A673 (cell line): ENCODE data around the gene TP53TG3C. TPM values are rescaled to one million over a fixed set of nuclear protein-coding genes. Genes with fewer than 3 reads are reported as not detected.
"Not testable (repeated sequence)": the region's sequence is repeated elsewhere in the genome, so short reads cannot be mapped to it uniquely, and the experiment has no call there.

ENCODE experiments used
- Bru-seq: library from RNA; stranded (reverse); fragments of 400-500 nt; gene quantifications from one replicate; lab custom pipeline; 2021; lab: Mats Ljungman, UMichigan
- BruChase-seq, 2 experiments: library from RNA; stranded (reverse); fragments of 400-500 nt; gene quantifications; one replicate each; lab custom pipeline; 2021; lab: Mats Ljungman, UMichigan
- BruUV-seq: library from RNA; stranded (reverse); fragments of 400-500 nt; replicated peaks from 2 replicates; lab custom pipeline; 2021; lab: Mats Ljungman, UMichigan
- CTCF ChIA-PET: fragments of 300-600 bp; sonication (Branson Sonifier 250); formaldehyde crosslinking; loops from one replicate; lab custom pipeline; 2022; ENCODE audit warnings: antibody characterized with exemption; lab: Charles Lee
- POLR2A ChIA-PET: fragments of 300-600 bp; sonication (Branson Sonifier 250); formaldehyde crosslinking; loops from one replicate; lab custom pipeline; 2022; ENCODE audit warnings: antibody characterized with exemption; ENCODE audit not compliant: low non-redundant PET; lab: Charles Lee
- DNase-seq: peaks from one replicate; pipeline ENCODE4 v3.0.0-alpha.2; 2015; ENCODE audit warnings: low spot score
- H3K27ac ChIP-seq: fragments of 200-600 bp; sonication (generic); 2 replicates; pipeline ENCODE4 v1.5.1; 2016; ENCODE audit warnings: mixed run types, low read depth, mild to moderate bottlenecking, mixed read lengths, antibody characterized with exemption, low read length; ENCODE audit not compliant: poor library complexity, severe bottlenecking
- H3K27me3 ChIP-seq: fragments of 200-600 bp; sonication (generic); replicated peaks from 2 replicates; pipeline ENCODE4 v1.6.1; 2017; ENCODE audit warnings: mixed run types, low read depth, mild to moderate bottlenecking, mixed read lengths, antibody characterized with exemption, low read length; ENCODE audit not compliant: insufficient read depth, poor library complexity
- H3K36me3 ChIP-seq: fragments of 200-600 bp; sonication (generic); 2 replicates; pipeline ENCODE4 v1.6.1; 2016; ENCODE audit warnings: mixed run types, mild to moderate bottlenecking, mixed read lengths, antibody characterized with exemption, low read length; ENCODE audit not compliant: insufficient read depth, poor library complexity, severe bottlenecking
- H3K4me1 ChIP-seq: fragments of 200-600 bp; sonication (generic); 2 replicates; pipeline ENCODE4 v1.6.1; 2017; ENCODE audit warnings: mixed run types, mild to moderate bottlenecking, mixed read lengths, antibody characterized with exemption, low read length; ENCODE audit not compliant: insufficient read depth, poor library complexity, severe bottlenecking
- H3K4me3 ChIP-seq: fragments of 200-600 bp; sonication (generic); 2 replicates; pipeline ENCODE4 v1.5.1; 2016; ENCODE audit warnings: low read depth, mixed run types, mild to moderate bottlenecking, mixed read lengths, low read length; ENCODE audit not compliant: poor library complexity, severe bottlenecking
- H3K9me3 ChIP-seq: fragments of 200-600 bp; sonication (generic); 2 replicates; pipeline ENCODE4 v1.6.1; 2016; ENCODE audit warnings: mixed run types, low read depth, mild to moderate bottlenecking, mixed read lengths, antibody characterized with exemption, low read length; ENCODE audit not compliant: poor library complexity, severe bottlenecking
- intact Hi-C: fragments of 100-400 bp; cut with micrococcal nuclease; formaldehyde crosslinking; loops from one replicate; pipeline ENCODE4 v1.10.0; 2022; ENCODE audit not compliant: unreplicated experiment
- long read RNA-seq: library from polyadenylated mRNA; stranded (forward); transcript quantifications from one replicate; pipeline ENCODE4 v2.0.0, GENCODE V29; 2022
- total RNA-seq: library from RNA; stranded (reverse); gene quantifications from 2 replicates; pipeline ENCODE4 v1.2.3, GENCODE V29; 2021

Gene TP53TG3C
- not detected in 2 replicates for total RNA-seq
- Bru-seq, nascent RNA, result not detected
- BruChase-seq, experiment 1, labeled RNA remaining after a 2-hour chase, result not detected
- not detected for BruChase-seq, experiment 2, labeled RNA remaining after a 6-hour chase
- long read RNA-seq, result 0 reads

GRCh38 chr16:33193926-33194325 lies at the start of gene TP53TG3C:
TP53TG3C (plus strand) TSS chr16:33194226; CDS start chr16:33194294, 68 bp downstream.
- POLR2A ChIA-PET, H3K4me3 ChIP-seq, H3K9me3 ChIP-seq, intact Hi-C loops, H3K4me1 ChIP-seq, CTCF ChIA-PET, BruUV-seq, H3K36me3 ChIP-seq, H3K27ac ChIP-seq, H3K27me3 ChIP-seq, DNase-seq: not testable (repeated sequence)

Other genes with a start within 250 kb of the TP53TG3C start
- not detected in 2 replicates for gene TP53TG3E, start 110.1 kb downstream of the TP53TG3C start, total RNA-seq
- not detected in 2 replicates for gene TP53TG3B, start 166.6 kb downstream of the TP53TG3C start, total RNA-seq